GF-D8 (cell line): ENCODE data around the gene MEIOB.

Experiments used
- DNase-seq: peaks from one replicate; lab custom pipeline; 2025; lab: John Stamatoyannopoulos, UW

MEIOB gene

DNA sequence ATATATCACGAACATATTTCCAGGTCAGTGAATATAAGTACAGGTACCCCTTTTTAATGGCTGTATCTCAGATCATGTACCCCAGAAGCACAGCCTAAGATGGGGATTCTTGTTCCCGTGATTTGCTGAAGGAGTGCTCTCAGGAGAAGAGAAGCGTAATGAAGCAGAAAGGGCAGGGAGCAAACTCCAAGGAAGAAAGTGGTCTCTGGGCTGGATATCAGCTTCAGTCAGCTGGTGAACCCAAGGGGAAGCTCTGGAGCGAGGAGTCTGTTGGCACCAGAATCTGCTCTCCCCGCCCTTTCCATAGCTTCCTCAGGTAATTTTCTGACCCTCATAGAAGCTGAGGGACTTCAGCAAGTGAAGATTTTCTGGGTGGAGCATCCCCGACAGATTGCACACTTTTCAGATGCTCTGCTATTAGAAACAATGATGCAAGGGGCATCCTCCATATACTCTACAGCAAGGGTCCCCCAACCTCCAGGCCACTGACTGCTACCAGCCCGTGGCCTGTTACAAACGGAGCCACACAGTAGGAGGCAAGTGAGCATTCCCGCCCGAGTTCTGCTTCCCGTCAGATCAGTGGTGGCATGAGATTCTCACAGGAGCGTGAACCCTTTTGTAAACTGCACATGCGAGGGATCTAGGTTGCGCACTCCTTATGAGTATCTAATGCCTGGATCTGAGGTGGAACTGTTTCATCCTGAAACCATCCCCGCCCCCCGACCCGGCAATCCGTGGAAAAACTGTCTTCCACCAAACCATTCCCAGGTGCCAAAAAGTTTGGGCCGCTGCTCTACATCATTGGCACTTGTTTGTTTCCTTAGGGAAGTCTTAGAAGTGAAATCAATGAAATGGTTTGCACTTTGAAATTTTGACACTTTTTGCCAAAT lies 40.5 kb downstream of the MEIOB start:
- no peak for DNase-seq

DNA sequence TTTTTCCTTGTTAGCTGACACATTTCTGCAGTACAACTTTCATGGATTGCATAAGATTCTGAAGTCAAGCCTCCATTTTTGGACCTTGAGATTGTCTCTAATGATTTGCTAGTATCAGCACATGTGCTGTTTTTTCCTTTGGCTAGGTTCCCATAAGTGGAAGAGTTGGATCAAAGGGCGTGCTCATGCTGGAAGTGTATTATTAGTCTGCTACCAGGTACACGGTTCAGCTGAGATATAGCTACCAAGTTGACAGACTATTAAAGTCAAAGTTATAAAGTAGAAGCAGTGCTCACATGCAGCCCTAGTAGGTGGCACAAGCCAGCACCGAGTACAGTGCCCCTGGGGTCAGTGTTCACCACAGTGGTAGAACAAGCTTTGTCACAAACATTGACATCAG lies 41.8 kb downstream of the MEIOB start:
- DNase-seq, result no peak

DNA sequence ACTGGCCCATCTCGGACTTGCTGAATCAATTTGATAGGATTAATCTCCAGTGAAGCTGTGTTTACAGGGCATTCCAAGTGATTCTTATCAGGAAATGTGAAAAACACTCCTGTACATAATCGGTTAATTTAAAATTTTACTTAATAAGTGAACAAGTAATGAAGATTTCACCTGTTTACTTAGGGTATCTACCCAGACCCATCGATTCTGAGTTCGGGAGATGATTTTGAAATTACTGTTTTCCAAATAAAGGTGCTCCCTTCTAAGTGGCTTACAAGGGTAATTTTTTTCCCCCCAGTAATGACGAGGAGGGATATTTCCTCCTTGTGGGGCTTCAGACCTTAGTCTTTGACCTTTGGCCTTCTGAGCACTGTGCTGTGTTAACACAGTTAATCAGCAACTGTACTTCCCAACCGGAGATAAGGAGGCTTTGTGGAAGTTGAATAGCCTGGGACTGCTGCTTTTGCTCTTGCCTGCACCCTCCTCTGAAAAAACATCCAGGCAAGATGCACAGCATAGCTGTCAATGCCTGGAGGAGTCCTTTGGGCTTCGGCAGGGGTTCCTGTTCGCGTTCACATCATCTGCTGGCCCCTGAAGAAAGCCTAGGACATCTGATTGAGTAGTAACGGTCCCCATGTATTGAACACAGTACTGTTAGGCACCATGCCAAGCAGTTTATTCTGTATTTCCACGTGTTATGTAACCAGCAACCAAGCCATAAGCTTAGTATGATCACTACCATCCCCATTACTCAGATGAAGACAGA lies 43.1 kb downstream of the MEIOB start:
- no peak for DNase-seq

DNA sequence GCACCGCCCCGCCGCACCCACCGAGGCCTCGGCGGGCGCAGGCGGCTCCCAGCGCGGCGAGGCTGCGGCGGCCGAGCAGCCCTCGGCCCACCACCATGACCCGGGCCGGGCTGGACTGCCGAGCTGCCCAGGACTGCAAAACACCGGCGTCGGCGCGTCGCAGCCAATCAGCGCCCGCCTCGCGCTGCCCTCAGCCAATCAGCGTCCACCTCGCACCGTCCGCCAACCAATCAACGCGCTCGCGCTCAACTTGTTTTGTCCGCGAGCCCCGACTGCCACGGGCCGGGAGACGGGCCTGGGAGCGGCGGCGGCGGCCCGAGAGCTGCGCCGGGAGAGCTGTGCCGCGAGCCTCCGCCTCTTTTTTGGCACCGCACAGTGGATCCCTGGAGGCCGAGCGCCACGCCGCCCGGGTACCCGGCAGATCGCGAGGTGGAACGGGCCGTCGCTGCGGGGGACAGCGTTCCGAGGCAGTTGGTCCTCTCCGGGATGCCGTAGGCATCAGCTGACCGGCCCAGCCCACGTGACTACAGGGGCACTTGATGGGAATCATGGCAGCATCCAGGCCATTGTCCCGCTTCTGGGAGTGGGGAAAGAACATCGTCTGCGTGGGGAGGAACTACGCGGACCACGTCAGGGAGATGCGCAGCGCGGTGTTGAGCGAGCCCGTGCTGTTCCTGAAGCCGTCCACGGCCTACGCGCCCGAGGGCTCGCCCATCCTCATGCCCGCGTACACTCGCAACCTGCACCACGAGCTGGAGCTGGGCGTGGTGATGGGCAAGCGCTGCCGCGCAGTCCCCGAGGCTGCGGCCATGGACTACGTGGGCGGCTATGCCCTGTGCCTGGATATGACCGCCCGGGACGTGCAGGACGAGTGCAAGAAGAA lies 45.0 kb downstream of the MEIOB start, which contains the start of the genes FAHD1 and HAGH:
FAHD1 (plus strand) TSS at position 516 of the 883 bp plus-strand sequence; CDS start at position 549, 33 bp downstream.
HAGH (minus strand) TSS at position 135 of the 883 bp plus-strand sequence; CDS start at position 97, 38 bp downstream.
- DNase-seq, result peak; percentile 76

DNA sequence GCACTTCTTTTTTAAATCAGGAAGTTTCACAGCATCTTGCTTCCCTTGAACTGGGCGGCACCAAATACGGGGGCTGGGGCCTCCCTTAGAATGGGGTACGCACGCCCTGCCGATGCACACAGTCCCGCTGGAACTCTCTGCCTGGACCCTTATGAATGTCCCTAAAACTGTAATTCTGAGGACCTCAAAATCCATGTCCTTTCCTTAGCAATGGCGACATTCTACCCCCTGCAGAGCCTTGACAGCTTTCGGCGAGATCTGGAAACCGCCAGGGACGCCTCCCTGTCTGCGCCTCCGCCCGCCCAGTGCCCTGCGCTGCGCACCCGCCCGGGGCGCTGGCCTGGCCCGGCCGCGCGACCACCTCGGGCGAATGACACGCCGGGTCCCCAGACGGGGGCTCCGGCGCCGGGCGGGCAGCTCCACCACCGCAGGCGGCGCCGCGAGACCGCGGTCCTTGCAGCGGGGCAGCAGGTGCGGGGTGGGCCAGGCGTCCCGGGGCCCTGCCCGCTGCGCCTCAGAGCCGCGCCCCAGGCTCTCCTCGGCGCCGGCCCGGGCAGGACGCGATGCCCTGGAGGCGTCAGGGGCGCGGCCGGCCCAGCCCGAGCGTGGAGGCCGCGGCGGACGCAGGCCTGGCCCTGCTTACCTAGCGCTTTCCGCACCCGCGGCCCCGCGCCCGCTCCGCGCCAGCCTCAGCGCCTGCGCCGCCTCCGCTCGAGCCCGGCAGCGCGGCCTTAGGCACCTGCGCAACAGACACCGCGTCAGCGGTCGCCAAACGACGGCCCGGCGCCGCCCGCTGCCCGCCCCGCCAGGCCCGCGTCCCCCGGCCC lies 45.9 kb downstream of the MEIOB start:
- peak; percentile 46 for DNase-seq

DNA sequence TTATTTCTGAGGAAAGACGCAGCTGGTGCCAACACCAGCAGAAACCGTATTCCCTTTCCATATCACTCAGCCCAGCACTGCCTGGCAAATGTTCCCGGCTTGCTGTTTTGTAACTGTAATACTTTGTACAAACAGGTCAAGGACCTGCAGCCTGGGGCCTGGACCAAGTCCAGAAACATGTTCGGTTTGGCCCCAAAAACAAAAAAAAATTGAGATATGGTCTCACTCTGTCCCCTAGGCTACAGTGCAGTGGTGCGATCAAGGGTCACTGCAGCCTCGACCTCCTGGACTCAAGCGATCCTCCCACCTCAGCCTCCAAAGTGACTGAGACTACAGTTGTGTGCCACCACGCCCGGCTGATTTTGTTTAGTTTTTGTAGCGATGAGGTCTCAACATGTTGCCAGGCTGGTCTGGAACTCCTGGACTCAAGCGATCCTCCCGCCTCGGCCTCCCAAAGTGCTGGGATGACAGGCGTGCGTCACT lies 46.5 kb downstream of the MEIOB start:
- no peak for DNase-seq

DNA sequence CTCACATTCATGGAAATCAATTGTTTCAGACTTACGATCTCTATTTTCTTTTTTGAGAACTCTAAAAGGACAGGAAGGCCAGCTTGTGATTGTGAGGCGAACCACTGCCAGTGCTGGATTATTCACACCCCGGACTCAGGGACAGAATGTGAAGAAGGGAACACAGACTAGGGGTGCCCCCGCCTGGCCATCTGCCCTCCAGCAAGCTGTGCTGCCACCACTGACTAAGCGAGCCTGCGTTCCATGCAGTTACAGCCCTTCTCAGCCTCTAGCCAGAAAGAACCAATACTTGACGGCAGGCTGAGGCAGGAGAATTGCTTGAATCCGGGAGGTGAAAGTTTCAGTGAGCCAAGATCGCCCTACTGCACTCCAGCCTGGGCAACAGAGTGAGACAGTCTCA lies 48.1 kb downstream of the MEIOB start:
- DNase-seq, result no peak

DNA sequence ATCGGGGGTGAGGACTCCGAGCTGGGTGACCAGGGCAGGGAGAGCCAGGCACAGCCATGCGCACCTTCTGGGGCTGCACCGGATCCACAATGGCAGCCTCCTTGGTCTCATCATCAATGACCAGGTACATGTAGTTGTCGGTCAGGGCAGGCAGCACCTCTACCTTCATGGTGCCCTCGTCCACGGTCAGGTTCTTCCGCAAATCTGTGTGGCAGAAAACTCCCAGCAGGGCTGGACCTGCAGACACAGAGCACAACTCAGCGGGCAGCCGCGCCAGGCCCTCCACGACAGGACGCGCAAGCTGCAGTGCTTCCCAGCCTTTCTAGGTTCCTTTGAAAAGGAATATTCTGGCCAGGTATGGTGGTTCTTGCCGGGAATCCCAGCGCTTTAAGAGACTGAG lies 49.2 kb downstream of the MEIOB start:
- DNase-seq, result no peak

DNA sequence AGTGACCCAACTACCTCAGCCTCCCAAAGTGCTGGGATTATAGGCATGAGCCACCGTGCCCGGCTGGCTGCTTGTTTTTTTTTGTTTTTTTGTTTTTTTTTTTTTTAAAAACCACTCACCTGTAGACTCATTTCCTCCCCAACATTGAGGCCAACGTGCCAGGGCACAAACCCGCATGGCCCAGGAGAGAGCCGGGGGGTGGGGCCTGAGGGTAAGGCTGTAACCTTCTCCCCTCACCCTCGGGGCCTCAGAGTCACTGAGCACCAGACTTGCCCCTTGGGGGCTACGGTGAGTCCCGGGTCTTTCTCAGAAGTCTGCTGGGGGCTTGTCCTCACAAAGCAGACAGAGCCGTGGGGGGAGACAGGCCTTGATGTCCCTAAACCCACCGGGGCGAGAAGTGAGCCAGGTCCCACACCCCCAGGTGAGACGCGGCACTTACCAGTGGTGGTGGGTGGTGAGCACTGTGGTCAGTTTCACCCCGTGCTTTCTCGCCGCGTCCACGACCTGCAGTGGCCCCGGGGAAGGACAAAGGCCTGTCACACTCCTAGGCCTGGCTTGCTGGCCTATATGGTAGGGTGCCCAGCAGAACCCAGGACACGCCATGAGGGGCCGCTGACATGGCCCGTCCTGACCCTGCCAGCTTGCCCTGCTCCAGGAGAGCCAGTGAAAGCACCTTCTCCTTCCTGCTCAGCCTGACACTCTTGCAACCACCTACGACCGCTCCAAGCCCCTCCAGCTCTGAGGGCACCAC lies 49.9 kb downstream of the MEIOB start:
- no peak for DNase-seq

DNA sequence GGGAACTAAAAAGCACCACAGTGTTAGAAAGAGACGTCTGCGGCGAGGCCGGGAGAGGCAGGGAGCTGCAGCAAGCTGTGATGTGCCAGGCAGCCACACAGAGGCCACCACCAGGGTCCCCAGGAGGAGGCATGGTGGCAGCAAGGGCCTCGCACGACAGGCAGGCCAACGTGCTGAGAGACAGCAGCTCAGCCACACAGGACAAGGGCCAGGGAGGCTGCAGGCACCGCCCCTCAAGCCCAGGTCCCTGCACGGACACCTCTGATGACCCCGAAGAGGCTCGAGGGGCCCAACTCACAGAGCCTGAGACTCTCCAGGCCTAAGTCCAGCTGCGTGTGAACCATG lies 51.0 kb downstream of the MEIOB start:
- no peak for DNase-seq

DNA sequence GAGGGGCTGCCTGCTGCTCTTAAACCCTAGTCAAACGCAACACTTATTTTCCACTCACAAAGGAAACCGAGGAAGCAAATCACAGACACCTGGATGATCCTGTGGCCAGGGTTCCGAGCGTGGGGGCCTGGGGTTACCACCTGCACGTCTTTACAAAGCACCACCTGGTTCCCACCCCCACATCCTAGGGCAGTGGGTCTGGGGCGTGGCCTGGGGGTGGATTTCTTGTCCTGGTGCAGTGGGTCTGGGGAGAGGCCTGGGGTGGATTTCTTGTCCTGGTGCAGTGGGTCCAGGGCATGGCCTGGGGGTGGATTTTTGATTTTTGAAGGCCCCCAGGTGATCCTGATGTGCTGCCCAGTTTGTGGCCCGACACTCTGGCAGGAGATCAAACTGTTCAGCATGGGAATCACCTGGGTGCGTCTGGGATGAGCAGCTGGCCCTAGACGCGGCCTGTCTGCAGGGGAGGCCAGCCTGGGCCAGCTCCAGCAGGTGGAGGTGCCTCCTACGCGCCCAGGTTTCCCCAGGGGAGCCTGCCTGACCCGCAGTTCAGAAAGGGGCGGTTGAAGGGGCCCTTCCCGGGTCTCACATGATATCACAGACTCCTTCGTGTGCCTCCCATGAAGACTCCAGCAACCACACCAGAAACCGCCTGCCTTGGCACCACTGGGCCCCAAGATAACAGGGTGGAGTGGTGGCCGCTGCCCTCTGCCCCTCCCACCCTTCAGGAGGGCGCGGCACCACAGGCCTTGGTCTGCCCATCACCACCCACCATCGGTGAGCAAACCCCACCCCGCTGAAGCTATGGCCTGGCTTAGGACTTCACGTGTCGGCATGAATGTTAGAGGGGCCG lies 51.6 kb downstream of the MEIOB start:
- DNase-seq, result no peak

DNA sequence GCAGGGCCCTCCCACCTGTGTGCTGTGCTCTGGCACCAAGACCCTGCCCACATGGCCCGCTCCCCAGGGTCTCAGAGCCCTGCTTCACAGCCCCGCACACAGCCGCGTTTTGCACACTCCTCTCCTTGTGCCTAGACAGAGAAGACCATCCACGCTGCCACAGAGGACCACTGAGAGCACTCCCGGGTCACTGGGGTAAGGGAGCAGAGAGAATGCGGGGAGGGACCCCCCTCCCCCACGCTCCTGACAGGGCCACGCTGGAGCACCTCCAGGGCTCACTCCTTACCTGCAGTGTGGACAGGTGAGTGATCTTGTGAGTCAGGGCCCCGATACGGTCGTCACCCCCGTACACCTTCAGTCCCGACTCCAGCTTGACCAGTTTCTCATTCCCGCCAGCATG lies 52.4 kb downstream of the MEIOB start:
- DNase-seq, result no peak

DNA sequence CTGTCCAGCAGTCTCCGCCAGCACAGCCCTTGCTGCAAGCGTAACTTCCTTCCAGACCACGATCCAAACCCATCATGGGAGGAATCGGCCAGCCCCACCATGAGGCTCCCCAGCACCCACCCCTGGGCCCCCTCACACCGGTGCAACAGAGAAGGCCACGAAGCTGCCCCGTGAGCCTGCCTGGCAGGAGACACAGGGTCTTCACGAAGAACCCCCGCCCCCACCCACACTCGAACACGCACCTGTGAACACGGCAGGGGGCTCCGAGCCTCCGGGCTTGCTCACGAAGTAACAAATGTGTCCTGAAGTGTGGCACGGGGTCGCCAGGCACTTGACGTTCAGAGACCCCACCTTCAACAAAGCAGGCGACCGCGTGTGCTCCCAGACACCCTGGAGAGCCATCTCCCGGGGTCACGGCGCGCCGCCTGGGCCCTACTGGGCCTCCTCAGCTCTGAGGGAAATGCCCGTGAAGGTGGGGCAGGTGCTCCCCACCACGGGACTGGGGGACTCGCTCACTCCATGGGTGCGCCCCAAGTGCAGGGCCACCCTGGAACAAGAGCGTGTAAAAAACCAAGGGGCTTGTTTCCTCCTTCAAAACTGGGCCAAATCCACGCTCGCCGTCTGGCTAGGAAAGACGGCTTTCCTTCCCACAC lies 53.0 kb downstream of the MEIOB start:
- no peak for DNase-seq

DNA sequence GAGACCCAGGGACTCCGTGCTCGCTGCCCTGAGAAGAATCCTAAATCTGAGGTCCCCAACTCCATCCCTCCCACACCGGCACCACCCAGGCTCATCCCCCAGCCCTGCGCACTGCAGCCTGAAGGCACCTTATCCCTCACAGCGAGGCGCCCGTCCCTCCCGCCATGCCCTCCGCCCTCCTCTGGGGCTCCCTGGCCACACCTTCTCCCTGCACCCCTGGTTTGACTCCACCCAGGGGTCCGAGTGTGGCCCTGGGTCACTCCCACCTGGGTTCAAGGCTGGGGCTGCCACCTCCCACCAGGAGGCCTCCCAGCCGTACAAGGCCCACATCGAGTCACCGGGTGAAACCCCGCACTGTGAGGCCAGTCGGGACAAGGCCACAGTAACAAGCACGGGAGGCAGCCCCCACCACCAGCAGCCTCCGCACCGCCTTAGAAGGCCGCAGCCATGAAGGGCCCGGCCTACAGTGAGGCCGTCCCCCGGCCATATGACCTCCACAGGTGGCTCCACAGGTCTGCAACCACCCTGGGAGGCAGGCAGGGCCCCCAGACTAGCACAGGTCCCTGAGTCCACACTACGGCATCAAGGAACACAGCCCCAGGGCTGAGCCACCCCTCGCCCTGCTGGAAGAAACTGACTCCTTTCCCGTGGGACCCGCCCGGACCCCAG lies 53.6 kb downstream of the MEIOB start:
- DNase-seq, result no peak

DNA sequence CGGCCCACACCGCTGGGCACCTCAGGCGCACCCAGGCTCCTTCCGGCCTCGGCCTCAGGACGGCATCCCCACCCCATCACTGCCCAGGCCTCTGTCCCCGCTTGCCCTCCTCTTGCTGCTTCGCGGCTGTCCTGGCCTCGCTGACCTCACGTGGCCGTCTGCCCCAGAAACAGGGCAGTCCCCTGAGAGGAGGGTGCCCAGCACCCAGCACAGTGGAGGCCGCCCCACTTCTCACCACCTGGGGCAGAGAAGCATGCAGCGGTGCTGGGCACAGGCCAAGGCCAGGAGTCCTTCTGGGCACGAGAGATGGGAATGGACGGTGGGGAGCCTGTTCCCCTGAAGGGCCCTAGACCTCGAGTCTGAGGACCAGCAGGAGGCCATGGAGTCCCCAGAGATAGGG lies 54.2 kb downstream of the MEIOB start:
- DNase-seq, result no peak

DNA sequence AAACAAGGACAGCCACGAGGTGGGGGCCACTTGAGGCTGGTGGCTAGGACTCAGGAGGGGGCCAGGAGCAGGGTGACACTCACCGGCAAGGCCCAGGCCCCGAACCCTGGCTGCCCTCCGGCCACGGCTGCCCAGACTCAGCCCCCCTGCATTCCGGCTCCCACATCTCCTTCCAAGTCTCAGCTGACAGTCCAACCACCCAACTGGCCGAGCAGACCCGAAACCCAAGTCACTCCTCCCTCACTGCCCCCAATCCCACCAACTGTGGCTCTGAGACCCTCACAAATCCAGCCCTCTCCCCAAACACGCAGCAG lies 54.7 kb downstream of the MEIOB start:
- no peak for DNase-seq

DNA sequence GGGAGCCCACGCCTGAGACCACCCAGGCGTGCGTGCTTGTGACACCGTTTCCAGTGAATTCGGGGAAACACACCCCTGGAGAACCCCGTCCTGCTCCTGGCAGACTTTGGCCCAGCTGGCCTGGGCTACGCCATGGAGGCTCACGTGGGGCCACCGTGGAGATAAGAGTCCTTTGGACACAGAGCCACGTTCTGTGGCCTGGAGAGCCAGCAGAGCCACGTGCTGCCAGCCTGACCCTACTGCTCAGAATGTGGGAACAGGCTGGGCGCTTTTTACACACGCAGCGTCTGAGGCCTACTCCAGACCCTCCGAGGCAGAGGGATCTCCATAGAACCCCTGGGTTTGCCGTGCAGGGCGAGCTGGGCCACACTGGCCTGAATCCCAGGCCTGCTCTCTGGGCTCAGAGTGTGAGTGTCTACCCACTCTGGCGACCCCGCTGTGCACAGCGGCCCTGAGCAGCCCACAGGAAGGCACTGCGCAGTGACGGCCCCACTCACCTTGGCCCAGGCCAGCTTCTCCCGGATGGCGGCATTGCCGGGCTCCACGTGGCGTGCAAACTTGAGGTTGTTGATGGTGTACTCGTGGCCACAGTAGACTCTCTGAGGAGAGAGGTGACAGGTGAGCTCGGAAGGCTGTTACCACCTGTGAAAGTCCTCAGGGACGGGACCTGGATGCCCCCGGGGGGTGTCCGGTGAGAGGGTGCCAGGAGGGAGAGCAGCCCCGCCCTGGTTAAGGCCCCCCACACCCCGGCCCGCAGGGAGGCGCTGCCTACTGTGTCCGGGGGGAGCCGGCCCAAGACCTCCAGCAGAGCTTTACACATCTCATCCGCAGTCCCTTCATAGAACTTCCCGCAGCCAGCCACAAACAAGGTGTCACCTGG lies 55.3 kb downstream of the MEIOB start:
- DNase-seq, result no peak

DNA sequence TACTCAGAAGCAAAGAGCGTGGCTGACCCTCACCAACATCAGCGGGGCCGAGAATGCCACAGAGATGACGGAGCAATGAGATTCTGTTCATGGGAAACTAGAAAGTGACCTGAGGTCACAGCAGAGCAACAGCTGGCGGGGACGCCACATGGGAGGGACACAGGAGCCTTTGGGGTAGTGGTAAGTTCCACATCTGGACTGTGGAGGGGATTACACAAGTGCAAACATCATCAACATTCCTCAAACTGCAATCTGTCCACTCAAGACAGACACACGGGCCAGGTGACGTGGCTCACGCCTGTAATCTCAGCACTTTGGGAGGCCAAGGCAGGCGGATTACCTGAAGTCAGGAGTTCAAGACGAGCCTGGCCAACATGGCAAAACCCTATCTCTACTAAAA lies 56.5 kb downstream of the MEIOB start:
- no peak for DNase-seq
